ENCODE results near the gene YPEL2. TPM values are rescaled to one million over a fixed set of nuclear protein-coding genes. Genes with fewer than 3 reads are reported as not detected.

Gene YPEL2
- total RNA-seq, 1 experiment from 2014 or later = 2.9 TPM

DNA sequence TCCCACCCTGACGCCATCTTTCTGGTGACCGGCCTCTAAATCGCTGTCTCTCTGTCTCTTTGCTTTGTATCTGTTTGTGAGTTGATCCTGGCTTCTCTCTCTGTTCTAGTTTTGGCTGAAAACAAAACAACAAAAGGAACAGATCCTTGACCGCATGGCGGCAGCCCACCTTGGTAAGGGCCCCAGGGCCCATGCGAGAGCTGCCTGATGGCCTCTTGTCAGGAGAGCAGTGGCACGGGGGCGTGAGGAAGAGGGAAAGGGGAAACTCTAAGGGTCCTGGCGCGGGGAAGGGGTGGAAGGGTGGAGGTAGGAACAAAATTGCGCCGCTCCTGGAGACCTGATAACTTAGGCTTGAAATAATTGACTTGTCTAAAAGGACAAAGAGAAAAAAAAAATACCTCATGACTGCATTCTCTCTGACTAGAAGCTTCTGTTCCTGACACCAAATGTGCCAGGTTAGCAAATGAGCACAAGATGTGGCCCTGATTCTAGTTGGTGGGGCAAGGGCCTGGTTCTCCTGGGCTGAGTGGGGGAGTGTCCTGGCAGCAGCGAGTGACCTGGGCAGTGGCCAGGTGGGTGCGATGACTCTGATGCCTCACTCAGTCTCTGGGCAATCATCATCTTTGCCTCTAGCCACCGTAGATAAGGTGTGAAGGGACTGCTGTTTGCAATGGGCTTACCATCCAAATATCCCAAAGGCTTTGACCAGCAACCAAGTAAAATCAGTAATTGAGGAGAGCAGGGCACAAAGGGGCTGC is 66.0 kb downstream of the YPEL2 start:
- no peak for DNase-seq
- Histone ChIP-seq H3K27me3 (replicated peaks; ENCODE audit: control insufficient read depth, insufficient read depth, low read length) (no peaks in the 10 kb centered on the region), H3K9me3 (0 out of 2 replicates have a peak, but pooled peaks cover 4% of the 10 kb centered on the region), H3K36me3 (ENCODE audit: control insufficient read depth, insufficient read depth, low read length) (no peaks in the 10 kb centered on the region), H3K4me1 (peaks cover 18% of the 10 kb centered on the region), H3K4me3 (ENCODE audit: low read depth, low read length) (no peak overlapping the region)
- TF ChIP-seq, protein P1, sequence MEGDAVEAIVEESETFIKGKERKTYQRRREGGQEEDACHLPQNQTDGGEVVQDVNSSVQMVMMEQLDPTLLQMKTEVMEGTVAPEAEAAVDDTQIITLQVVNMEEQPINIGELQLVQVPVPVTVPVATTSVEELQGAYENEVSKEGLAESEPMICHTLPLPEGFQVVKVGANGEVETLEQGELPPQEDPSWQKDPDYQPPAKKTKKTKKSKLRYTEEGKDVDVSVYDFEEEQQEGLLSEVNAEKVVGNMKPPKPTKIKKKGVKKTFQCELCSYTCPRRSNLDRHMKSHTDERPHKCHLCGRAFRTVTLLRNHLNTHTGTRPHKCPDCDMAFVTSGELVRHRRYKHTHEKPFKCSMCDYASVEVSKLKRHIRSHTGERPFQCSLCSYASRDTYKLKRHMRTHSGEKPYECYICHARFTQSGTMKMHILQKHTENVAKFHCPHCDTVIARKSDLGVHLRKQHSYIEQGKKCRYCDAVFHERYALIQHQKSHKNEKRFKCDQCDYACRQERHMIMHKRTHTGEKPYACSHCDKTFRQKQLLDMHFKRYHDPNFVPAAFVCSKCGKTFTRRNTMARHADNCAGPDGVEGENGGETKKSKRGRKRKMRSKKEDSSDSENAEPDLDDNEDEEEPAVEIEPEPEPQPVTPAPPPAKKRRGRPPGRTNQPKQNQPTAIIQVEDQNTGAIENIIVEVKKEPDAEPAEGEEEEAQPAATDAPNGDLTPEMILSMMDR (IDR thresholded peaks at IDR 0.05; ENCODE audit: insufficient read depth in 1 of 2, low read depth in 1 of 2, low read length in 1 of 2, severe bottlenecking in 1 of 2, unreplicated experiment in 1 of 2) = no peak
- no peaks in the 10 kb centered on the region for H3K27me3 Mint-ChIP-seq (ENCODE audit: insufficient read depth, unreplicated experiment)
- intact Hi-C loops (cut with micrococcal nuclease; ENCODE audit: unreplicated experiment) = no loop called here
- no peak overlapping the region for H3K27ac Mint-ChIP-seq (ENCODE audit: unreplicated experiment)
- H3K36me3 Mint-ChIP-seq (ENCODE audit: insufficient read depth, unreplicated experiment) = no peaks in the 10 kb centered on the region
- POLR2A ChIA-PET = no interaction called here
- no peaks in the 10 kb centered on the region for H3K4me1 Mint-ChIP-seq (ENCODE audit: low read depth, unreplicated experiment)
- no peak overlapping the region for H3K4me3 Mint-ChIP-seq (ENCODE audit: unreplicated experiment)
- no TSS peak for BruUV-seq (replicated peaks)
- CTCF ChIA-PET = no interaction called here
- H3K9me3 Mint-ChIP-seq (ENCODE audit: unreplicated experiment) = peaks cover 10% of the 10 kb centered on the region

DNA sequence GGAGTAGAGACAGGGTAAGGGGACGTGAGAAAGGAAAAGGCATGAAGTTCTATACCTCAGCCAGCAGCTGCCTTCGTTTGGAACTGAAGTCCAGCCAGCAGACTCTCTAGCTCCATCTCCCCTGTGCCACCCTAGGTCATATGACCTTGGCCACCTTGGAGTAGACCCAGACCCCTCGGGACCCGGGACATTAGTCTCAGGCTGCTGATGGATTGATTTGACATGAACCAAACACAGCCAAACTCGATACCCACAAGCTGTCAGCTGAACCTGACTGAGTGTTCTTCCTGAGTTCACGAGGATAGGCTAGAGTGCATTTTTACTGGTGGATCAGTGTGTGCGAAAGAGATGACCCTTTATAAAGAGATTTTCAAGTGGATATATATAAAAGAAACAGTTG is 68.5 kb downstream of the YPEL2 start:
- no peak overlapping the region for H3K27ac Mint-ChIP-seq (ENCODE audit: unreplicated experiment)
- CTCF ChIA-PET = no interaction called here
- intact Hi-C loops (cut with micrococcal nuclease; ENCODE audit: unreplicated experiment) = loop anchor here (2.0 kb wide), 1 partner anchor 33 kb away; no protein-coding TSS in a partner anchor
- Histone ChIP-seq H3K4me3 (ENCODE audit: low read depth, low read length) (no peak overlapping the region), H3K27me3 (replicated peaks; ENCODE audit: control insufficient read depth, insufficient read depth, low read length) (no peaks in the 10 kb centered on the region), H3K9me3 (0 out of 2 replicates have a peak, but pooled peaks cover 2% of the 10 kb centered on the region), H3K4me1 (peaks cover 21% of the 10 kb centered on the region), H3K36me3 (ENCODE audit: control insufficient read depth, insufficient read depth, low read length) (no peaks in the 10 kb centered on the region)
- POLR2A ChIA-PET = interaction anchor here (0.6 kb wide), 1 partner anchor 44 kb away, joined by 3 read pairs; no protein-coding TSS in a partner anchor
- H3K9me3 Mint-ChIP-seq (ENCODE audit: unreplicated experiment) = peaks cover 10% of the 10 kb centered on the region
- H3K4me3 Mint-ChIP-seq (ENCODE audit: unreplicated experiment) = no peak overlapping the region
- no peaks in the 10 kb centered on the region for H3K4me1 Mint-ChIP-seq (ENCODE audit: low read depth, unreplicated experiment)
- no peaks in the 10 kb centered on the region for H3K27me3 Mint-ChIP-seq (ENCODE audit: insufficient read depth, unreplicated experiment)
- DNase-seq = no peak
- BruUV-seq (replicated peaks) = no TSS peak
- TF ChIP-seq, protein P1 (IDR thresholded peaks at IDR 0.05; ENCODE audit: insufficient read depth in 1 of 2, low read depth in 1 of 2, low read length in 1 of 2, severe bottlenecking in 1 of 2, unreplicated experiment in 1 of 2) = no peak
- no peaks in the 10 kb centered on the region for H3K36me3 Mint-ChIP-seq (ENCODE audit: insufficient read depth, unreplicated experiment)

DNA sequence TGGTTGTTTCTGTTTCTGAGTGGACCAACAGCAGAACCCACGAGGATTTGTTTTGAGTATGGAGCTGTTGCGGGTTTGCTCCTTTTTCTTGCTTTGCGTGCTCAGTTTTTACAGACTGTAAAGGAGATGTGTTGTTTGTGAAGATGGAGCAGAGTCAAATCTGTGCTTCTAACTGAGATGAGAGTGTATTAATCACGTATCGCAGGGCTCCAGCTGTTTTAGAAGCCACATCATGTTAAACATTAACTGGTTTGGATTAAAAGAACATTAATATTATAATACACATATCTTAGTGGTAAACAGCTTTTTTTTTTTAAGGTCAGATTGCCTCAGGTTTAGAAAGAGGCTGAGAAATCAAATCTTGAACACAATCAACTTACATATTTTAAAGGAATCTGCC is 69.4 kb downstream of the YPEL2 start:
- Histone ChIP-seq H3K9me3 (no peaks in the 10 kb centered on the region), H3K4me1 (peaks cover 21% of the 10 kb centered on the region), H3K4me3 (ENCODE audit: low read depth, low read length) (no peak overlapping the region), H3K36me3 (ENCODE audit: control insufficient read depth, insufficient read depth, low read length) (no peaks in the 10 kb centered on the region), H3K27me3 (replicated peaks; ENCODE audit: control insufficient read depth, insufficient read depth, low read length) (no peaks in the 10 kb centered on the region)
- Mint-ChIP-seq H3K27me3 (ENCODE audit: insufficient read depth, unreplicated experiment) (no peaks in the 10 kb centered on the region), H3K4me3 (ENCODE audit: unreplicated experiment) (no peak overlapping the region), H3K36me3 (ENCODE audit: insufficient read depth, unreplicated experiment) (no peaks in the 10 kb centered on the region), H3K9me3 (ENCODE audit: unreplicated experiment) (peaks cover 8% of the 10 kb centered on the region), H3K4me1 (ENCODE audit: low read depth, unreplicated experiment) (no peaks in the 10 kb centered on the region), H3K27ac (ENCODE audit: unreplicated experiment) (no peak overlapping the region)
- no peak for DNase-seq
- intact Hi-C loops (cut with micrococcal nuclease; ENCODE audit: unreplicated experiment) = loop anchor here (2.0 kb wide), 1 partner anchor 34 kb away; no protein-coding TSS in a partner anchor
- ChIA-PET CTCF (no interaction called here), POLR2A (no interaction called here)
- BruUV-seq (replicated peaks) = no TSS peak
- TF ChIP-seq, protein P1 (IDR thresholded peaks at IDR 0.05; ENCODE audit: insufficient read depth in 1 of 2, low read depth in 1 of 2, low read length in 1 of 2, severe bottlenecking in 1 of 2, unreplicated experiment in 1 of 2) = no peak

All from Caco-2 (cell line).